ENCODE data around the gene ERCC3. TPM values are rescaled to one million over a fixed set of nuclear protein-coding genes. Genes with fewer than 3 reads are reported as not detected.

Gene ERCC3
- total and polyA plus RNA-seq, 2 donors (not counting 3 experiments of a cell fraction or from before 2014, with no cell fraction given) = 40.7 to 47.3 TPM

GRCh38 chr2:127275789-127276188 is 18.2 kb downstream of the ERCC3 start:
- no peak overlapping the region for H3K4me3 ChIP-seq (replicated peaks in 1 of 3; ENCODE audit: insufficient read depth in 1 of 3, low read depth in 1 of 3, low read length in 3 of 3)
- H3K79me2 ChIP-seq (ENCODE audit: control insufficient read depth, insufficient read depth, low read length) = no peaks in the 10 kb centered on the region
- FAIRE-seq (no peak), DNase-seq (ENCODE audit: low read depth, low spot score) (no peak)
- ChIA-PET CTCF (no interaction called here), POLR2A (no interaction called here)
- no peak overlapping the region for H3K4me2 ChIP-seq (ENCODE audit: insufficient read depth, low read length)
- H3K9ac ChIP-seq (replicated peaks; ENCODE audit: extremely low read depth, insufficient read depth, low read length) = no peak overlapping the region
- intact Hi-C loops (cut with micrococcal nuclease) (no loop called here), dilution Hi-C loops (cut with MboI; ENCODE audit: extremely low pct_ligation_motif_present, low sequenced_read_pairs) (no loop called here)
- no peaks in the 10 kb centered on the region for H3K27me3 ChIP-seq (ENCODE audit: control insufficient read depth in 2 of 2, insufficient read depth in 2 of 2, low read length in 2 of 2)
- TF ChIP-seq CTCF (IDR thresholded peaks at IDR 0.05; ENCODE audit: extremely low read depth in 1 of 2, insufficient read depth in 1 of 2, low read depth in 1 of 2, low read length in 2 of 2) (no peak), GATA2 (IDR thresholded peaks at IDR 0.05; ENCODE audit: insufficient read depth, insufficient read length, low read depth, low read length) (no peak), EZH2 (IDR thresholded peaks at IDR 0.05; ENCODE audit: borderline replicate concordance, low read depth, low read length, severe bottlenecking) (no peak), MYC (IDR thresholded peaks at IDR 0.05; ENCODE audit: low read depth, low read length) (no peak), MAX (IDR thresholded peaks at IDR 0.05; ENCODE audit: insufficient read depth, insufficient read length) (no peak), POLR2AphosphoS5 (IDR thresholded peaks at IDR 0.05; ENCODE audit: insufficient read depth, low read depth, low read length) (no peak), POLR2A (IDR thresholded peaks at IDR 0.05; ENCODE audit: low read depth, low read length) (no peak), JUN (IDR thresholded peaks at IDR 0.05; ENCODE audit: borderline replicate concordance, insufficient read depth, insufficient read length, low read depth) (no peak), FOS (IDR thresholded peaks at IDR 0.05; ENCODE audit: borderline replicate concordance, insufficient read depth, low read length) (no peak)
- H3K36me3 ChIP-seq (ENCODE audit: control insufficient read depth in 2 of 2, extremely low read depth in 1 of 2, insufficient read depth in 2 of 2, low read length in 2 of 2) = peaks cover 24 to 41% of the 10 kb centered on the region in 2 experiments
- no TSS peak for BruUV-seq (replicated peaks)
- no peaks in the 10 kb centered on the region for H3K9me3 ChIP-seq (replicated peaks; ENCODE audit: control insufficient read depth, insufficient read depth, low read length)
- no peak overlapping the region for H3K27ac ChIP-seq (ENCODE audit: insufficient read depth, low read depth, low read length)
- H4K20me1 ChIP-seq (replicated peaks; ENCODE audit: control insufficient read depth, extremely low read depth, insufficient read depth, low read length) = no peaks in the 10 kb centered on the region
- no peak overlapping the region for H2AFZ ChIP-seq (ENCODE audit: low read depth, low read length)
- H3K4me1 ChIP-seq (ENCODE audit: control insufficient read depth, extremely low read depth, insufficient read depth, low read length) = no peaks in the 10 kb centered on the region
- no peaks in the 10 kb centered on the region for H3K9me1 ChIP-seq (replicated peaks; ENCODE audit: control insufficient read depth, extremely low read depth, insufficient read depth, low read length)
